IMR-90 (cell line): ENCODE results near the gene OR2C1.

Experiments
- CEBPB ChIP-seq: IDR thresholded peaks from 2 replicates; pipeline ENCODE4 v1.6.1; 2012; ENCODE audit warnings: low read depth, low read length, improper control_type of control experiment
- CHD1 ChIP-seq: IDR thresholded peaks from 2 replicates; pipeline ENCODE4 v1.6.1; 2012; ENCODE audit warnings: low read depth, low read length, improper control_type of control experiment
- CTCF ChIP-seq: conservative IDR thresholded peaks from 2 replicates; pipeline ENCODE4 v1.5.1; 2012; ENCODE audit warnings: mild to moderate bottlenecking, low read depth, low read length, improper control_type of control experiment
- ELK1 ChIP-seq: fragments of 150-350 bp; IDR thresholded peaks from 2 replicates; pipeline ENCODE4 v1.6.1; 2016; ENCODE audit warnings: low read depth, mild to moderate bottlenecking, low read length, moderate library complexity, borderline replicate concordance
- MAFK ChIP-seq: IDR thresholded peaks from 2 replicates; pipeline ENCODE4 v1.6.1; 2012; ENCODE audit warnings: low read depth, low read length, improper control_type of control experiment
- POLR2A ChIP-seq: IDR thresholded peaks from 2 replicates; pipeline ENCODE4 v1.6.1; 2012; ENCODE audit warnings: mild to moderate bottlenecking, low read depth, low read length
- RFX5 ChIP-seq: IDR thresholded peaks from 2 replicates; pipeline ENCODE4 v1.8.0; 2012; ENCODE audit warnings: low read depth, mild to moderate bottlenecking, low read length, moderate library complexity
- USF2 ChIP-seq: fragments of 150-350 bp; IDR thresholded peaks from 2 replicates; pipeline ENCODE4 v1.6.1; 2017; ENCODE audit warnings: mild to moderate bottlenecking, antibody characterized with exemption, low read length, low read depth

- TF ChIP-seq POLR2A (no peak), CEBPB (no peak), CTCF (no peak), RFX5 (no peak), USF2 (no peak), MAFK (no peak), ELK1 (no peak), CHD1 (no peak)
Observed at GRCh38 chr16:3400446-3400778, 44.7 kb downstream of the OR2C1 start.
